Measurements from ENCODE around the gene PARVB.
A peak's percentile ranks its signal among the peaks of the same experiment; 100 is the strongest.

Gene PARVB

DNA sequence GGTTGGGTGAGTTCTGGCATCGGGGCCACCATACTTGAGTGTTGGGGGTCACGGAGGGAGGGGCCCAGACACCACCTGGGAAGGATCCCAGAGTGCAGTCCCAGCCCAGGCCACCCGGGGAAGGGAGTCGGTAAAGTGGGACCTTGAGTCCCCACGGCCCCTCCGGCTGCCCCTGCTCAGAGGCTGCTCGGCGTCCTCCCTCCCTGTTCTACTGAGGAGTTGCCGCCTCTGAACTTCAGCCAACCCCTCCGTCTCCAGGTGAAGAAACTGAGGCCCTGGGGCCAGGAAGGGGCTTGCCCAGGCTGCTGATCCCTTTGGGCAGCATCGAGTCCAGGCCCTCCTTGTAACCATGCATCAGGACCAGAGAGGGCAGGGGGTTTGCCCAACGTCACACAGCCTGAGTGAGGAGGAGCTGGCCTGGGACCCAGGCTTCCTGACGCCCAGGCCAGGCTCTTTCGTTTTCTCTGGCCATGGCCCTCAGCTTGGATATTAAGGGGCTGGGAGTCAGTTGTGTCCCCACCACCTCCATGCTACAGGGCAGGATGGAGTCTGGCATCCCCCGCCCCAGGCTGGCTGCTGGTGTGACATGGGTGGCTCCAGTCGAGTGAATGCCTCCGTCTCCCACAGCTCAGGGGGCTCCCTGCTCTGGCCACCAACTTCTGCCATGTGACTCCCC is 157.9 kb downstream of the PARVB start:
- Histone ChIP-seq H2BK12ac (ENCODE audit: low read length) (peak overlapping the region; percentile 75), H3K4me2 (ENCODE audit: insufficient read depth, low read length, poor library complexity, severe bottlenecking) (no peak overlapping the region), H2BK5ac (ENCODE audit: low read length) (peak overlapping the region; percentile 83), H3K79me1 (ENCODE audit: low read depth, low read length) (no peaks in the 10 kb centered on the region), H4K8ac (ENCODE audit: low read depth, low read length) (no peak overlapping the region), H3K27me3 (ENCODE audit: control insufficient read depth in 3 of 3, insufficient read depth in 3 of 3, low read depth in 1 of 3, low read length in 3 of 3) (peaks cover 0 to 2% (median 0%) of the 10 kb centered on the region in 3 experiments), H2AFZ (ENCODE audit: low read length) (peak overlapping the region; percentile 61), H3K14ac (ENCODE audit: low read length) (peak overlapping the region; percentile 28), H3K36me3 (replicated peaks in 1 of 2; ENCODE audit: control insufficient read depth in 2 of 2, insufficient read depth in 2 of 2, low read length in 2 of 2) (no peaks in the 10 kb centered on the region), H2AK5ac (ENCODE audit: low read depth, low read length) (peak overlapping the region; percentile 89), H3K4ac (ENCODE audit: low read length) (peak overlapping the region; percentile 23), H3K23ac (ENCODE audit: low read depth, low read length, poor library complexity) (no peak overlapping the region), H3K27ac (replicated peaks; ENCODE audit: low read length) (no peak overlapping the region), H2BK15ac (ENCODE audit: low read length) (peak overlapping the region; percentile 95), H3K18ac (ENCODE audit: low read length) (peak overlapping the region; percentile 84), H3K9me3 (replicated peaks in 1 of 2; ENCODE audit: control insufficient read depth in 2 of 2, insufficient read depth in 1 of 2, low read depth in 1 of 2, low read length in 2 of 2) (no peaks in the 10 kb centered on the region), H3K4me1 (ENCODE audit: control insufficient read depth in 2 of 2, insufficient read depth in 1 of 2, low read depth in 1 of 2, low read length in 2 of 2) (peaks cover 3 to 14% of the 10 kb centered on the region in 2 donors), H4K91ac (ENCODE audit: low read depth, low read length, poor library complexity) (no peak overlapping the region), H2BK120ac (ENCODE audit: low read depth, low read length) (no peak overlapping the region), H3K9ac (ENCODE audit: low read depth, low read length, poor library complexity) (peak overlapping the region; percentile 7), H3K4me3 (ENCODE audit: low read length in 2 of 2) (no peak overlapping the region)
- DNase-seq (ENCODE audit: low spot score), result no peak
- no CpG with 5 or more reads among the region's 17 CpGs for WGBS, 2 donors (ENCODE audit: extremely low coverage in 2 of 2, insufficient read length in 2 of 2, insufficient replicate concordance in 1 of 2)

DNA sequence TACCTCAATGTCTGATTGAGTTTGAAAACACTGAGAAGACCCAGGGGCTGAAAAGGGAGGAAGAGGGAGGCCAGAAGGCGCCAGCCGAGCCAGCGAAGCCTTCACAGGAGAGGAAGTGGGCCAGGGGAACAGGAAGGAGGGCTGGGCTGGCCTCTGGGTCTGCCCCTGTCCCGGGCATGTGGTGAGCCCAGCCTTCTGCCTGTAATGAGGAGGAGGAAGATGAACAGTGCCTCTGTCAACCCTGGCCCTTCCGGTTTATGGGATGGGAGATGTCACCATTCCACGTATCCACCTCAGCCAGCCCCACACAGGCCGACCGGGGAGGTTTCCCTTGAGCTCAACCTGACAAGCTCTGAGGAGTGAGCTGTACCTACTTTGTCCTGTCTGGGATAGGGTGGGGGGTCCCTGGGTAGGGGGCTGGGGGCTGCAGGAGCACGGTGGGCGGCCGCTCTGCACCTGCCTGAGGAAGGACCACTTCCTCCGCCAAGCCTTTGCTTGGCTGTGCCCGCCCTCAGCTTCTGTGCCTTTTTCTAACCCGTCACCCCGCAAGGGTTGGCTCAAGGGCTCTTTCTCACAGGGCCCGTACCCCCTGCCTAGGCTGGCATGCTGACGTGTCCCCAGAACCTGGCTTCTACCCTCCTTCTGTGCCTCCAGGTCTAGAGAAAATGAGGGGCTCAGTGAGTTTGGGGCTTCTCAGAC is 158.6 kb downstream of the PARVB start:
- Histone ChIP-seq H3K79me1 (ENCODE audit: low read depth, low read length) (no peaks in the 10 kb centered on the region), H2AK5ac (ENCODE audit: low read depth, low read length) (peak overlapping the region; percentile 89), H3K14ac (ENCODE audit: low read length) (peak overlapping the region; percentile 28), H3K4ac (ENCODE audit: low read length) (peak overlapping the region; percentile 17), H2AFZ (ENCODE audit: low read length) (no peak overlapping the region), H3K9me3 (replicated peaks in 1 of 2; ENCODE audit: control insufficient read depth in 2 of 2, insufficient read depth in 1 of 2, low read depth in 1 of 2, low read length in 2 of 2) (no peaks in the 10 kb centered on the region), H3K27me3 (ENCODE audit: control insufficient read depth in 3 of 3, insufficient read depth in 3 of 3, low read depth in 1 of 3, low read length in 3 of 3) (peaks cover 0 to 2% (median 0%) of the 10 kb centered on the region in 3 experiments), H2BK5ac (ENCODE audit: low read length) (no peak overlapping the region), H4K8ac (ENCODE audit: low read depth, low read length) (no peak overlapping the region), H2BK15ac (ENCODE audit: low read length) (peak overlapping the region; percentile 95), H4K91ac (ENCODE audit: low read depth, low read length, poor library complexity) (no peak overlapping the region), H3K4me1 (ENCODE audit: control insufficient read depth in 2 of 2, insufficient read depth in 1 of 2, low read depth in 1 of 2, low read length in 2 of 2) (peaks cover 3 to 14% of the 10 kb centered on the region in 2 donors), H3K9ac (ENCODE audit: low read depth, low read length, poor library complexity) (peak overlapping the region; percentile 7), H3K23ac (ENCODE audit: low read depth, low read length, poor library complexity) (peak overlapping the region; percentile 51), H3K27ac (replicated peaks; ENCODE audit: low read length) (no peak overlapping the region), H2BK12ac (ENCODE audit: low read length) (peak overlapping the region; percentile 75), H2BK120ac (ENCODE audit: low read depth, low read length) (no peak overlapping the region), H3K4me2 (ENCODE audit: insufficient read depth, low read length, poor library complexity, severe bottlenecking) (no peak overlapping the region), H3K36me3 (replicated peaks in 1 of 2; ENCODE audit: control insufficient read depth in 2 of 2, insufficient read depth in 2 of 2, low read length in 2 of 2) (no peaks in the 10 kb centered on the region), H3K18ac (ENCODE audit: low read length) (peak overlapping the region; percentile 84), H3K4me3 (ENCODE audit: low read length in 2 of 2) (no peak overlapping the region)
- DNase-seq (ENCODE audit: low spot score), result no peak
- no CpG with 5 or more reads among the region's 17 CpGs for WGBS, 2 donors (ENCODE audit: extremely low coverage in 2 of 2, insufficient read length in 2 of 2, insufficient replicate concordance in 1 of 2)

DNA sequence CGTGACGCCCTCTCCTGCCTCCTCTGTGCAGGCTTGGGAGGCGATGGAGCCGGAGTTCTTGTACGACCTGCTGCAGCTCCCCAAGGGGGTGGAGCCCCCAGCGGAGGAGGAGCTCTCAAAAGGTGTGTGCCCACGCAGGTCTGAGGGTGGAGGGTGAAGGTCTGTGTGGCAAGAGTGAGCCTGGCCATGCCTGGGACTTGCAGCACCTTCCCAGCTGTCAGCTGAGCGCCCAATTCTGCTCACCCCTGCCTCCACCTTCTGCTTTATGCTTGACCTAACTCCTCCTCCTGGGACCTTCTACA is 159.1 kb downstream of the PARVB start:
- Histone ChIP-seq H2AK5ac (ENCODE audit: low read depth, low read length) (peak overlapping the region; percentile 89), H3K79me1 (ENCODE audit: low read depth, low read length) (no peaks in the 10 kb centered on the region), H2BK120ac (ENCODE audit: low read depth, low read length) (no peak overlapping the region), H2BK5ac (ENCODE audit: low read length) (no peak overlapping the region), H4K8ac (ENCODE audit: low read depth, low read length) (no peak overlapping the region), H3K4me2 (ENCODE audit: insufficient read depth, low read length, poor library complexity, severe bottlenecking) (no peak overlapping the region), H3K4me3 (ENCODE audit: low read length in 2 of 2) (no peak overlapping the region), H2BK12ac (ENCODE audit: low read length) (peak overlapping the region; percentile 34), H3K23ac (ENCODE audit: low read depth, low read length, poor library complexity) (peak overlapping the region; percentile 51), H3K27ac (replicated peaks; ENCODE audit: low read length) (no peak overlapping the region), H4K91ac (ENCODE audit: low read depth, low read length, poor library complexity) (no peak overlapping the region), H3K9me3 (replicated peaks in 1 of 2; ENCODE audit: control insufficient read depth in 2 of 2, insufficient read depth in 1 of 2, low read depth in 1 of 2, low read length in 2 of 2) (no peaks in the 10 kb centered on the region), H3K4ac (ENCODE audit: low read length) (peak overlapping the region; percentile 17), H2AFZ (ENCODE audit: low read length) (no peak overlapping the region), H3K9ac (ENCODE audit: low read depth, low read length, poor library complexity) (no peak overlapping the region), H3K18ac (ENCODE audit: low read length) (peak overlapping the region; percentile 67), H3K36me3 (replicated peaks in 1 of 2; ENCODE audit: control insufficient read depth in 2 of 2, insufficient read depth in 2 of 2, low read length in 2 of 2) (no peaks in the 10 kb centered on the region), H3K4me1 (ENCODE audit: control insufficient read depth in 2 of 2, insufficient read depth in 1 of 2, low read depth in 1 of 2, low read length in 2 of 2) (peaks cover 3 to 14% of the 10 kb centered on the region in 2 donors), H3K14ac (ENCODE audit: low read length) (no peak overlapping the region), H2BK15ac (ENCODE audit: low read length) (peak overlapping the region; percentile 95), H3K27me3 (ENCODE audit: control insufficient read depth in 3 of 3, insufficient read depth in 3 of 3, low read depth in 1 of 3, low read length in 3 of 3) (peaks cover 0 to 2% (median 0%) of the 10 kb centered on the region in 3 experiments)
- WGBS, 2 donors (ENCODE audit: extremely low coverage in 2 of 2, insufficient read length in 2 of 2, insufficient replicate concordance in 1 of 2), result no CpG with 5 or more reads among the region's 8 CpGs
- DNase-seq (ENCODE audit: low spot score), result no peak

DNA sequence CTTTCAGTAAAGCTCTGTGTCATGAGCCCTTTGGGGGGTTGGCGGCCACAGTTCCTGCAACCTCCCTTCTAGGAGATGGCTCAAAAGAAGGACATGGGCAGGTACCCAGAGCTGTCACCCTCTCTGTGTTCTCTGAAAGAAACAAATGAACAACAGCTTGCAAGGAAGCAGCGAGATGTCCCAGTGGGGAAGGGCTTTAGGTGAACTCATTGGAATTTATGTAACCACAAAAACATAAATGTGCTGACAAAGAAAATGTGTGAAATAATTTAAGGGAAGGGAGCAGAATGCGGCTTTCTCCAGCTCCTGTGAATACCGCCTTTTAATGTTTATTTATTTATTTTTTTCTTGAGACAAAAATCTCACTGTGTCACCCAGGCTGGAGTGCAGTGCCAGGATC is 159.9 kb downstream of the PARVB start:
- H3K14ac ChIP-seq (ENCODE audit: low read length), result no peak overlapping the region
- no CpG with 5 or more reads among the region's 4 CpGs for WGBS, 2 donors (ENCODE audit: extremely low coverage in 2 of 2, insufficient read length in 2 of 2, insufficient replicate concordance in 1 of 2)
- no peak overlapping the region for H2BK120ac ChIP-seq (ENCODE audit: low read depth, low read length)

More for the DNA sequence above, 159.9 kb downstream of the PARVB start:
- Histone ChIP-seq H3K36me3 (replicated peaks in 1 of 2; ENCODE audit: control insufficient read depth in 2 of 2, insufficient read depth in 2 of 2, low read length in 2 of 2) (no peaks in the 10 kb centered on the region), H3K27me3 (ENCODE audit: control insufficient read depth in 3 of 3, insufficient read depth in 3 of 3, low read depth in 1 of 3, low read length in 3 of 3) (peaks cover 0 to 3% (median 0%) of the 10 kb centered on the region in 3 experiments), H4K8ac (ENCODE audit: low read depth, low read length) (no peak overlapping the region), H3K4me3 (ENCODE audit: low read length in 2 of 2) (no peak overlapping the region), H2BK15ac (ENCODE audit: low read length) (peak overlapping the region; percentile 95), H3K27ac (replicated peaks; ENCODE audit: low read length) (no peak overlapping the region), H3K9ac (ENCODE audit: low read depth, low read length, poor library complexity) (no peak overlapping the region), H3K4me1 (ENCODE audit: control insufficient read depth in 2 of 2, insufficient read depth in 1 of 2, low read depth in 1 of 2, low read length in 2 of 2) (peaks cover 3 to 14% of the 10 kb centered on the region in 2 donors), H3K79me1 (ENCODE audit: low read depth, low read length) (no peaks in the 10 kb centered on the region), H2BK5ac (ENCODE audit: low read length) (no peak overlapping the region), H3K4ac (ENCODE audit: low read length) (no peak overlapping the region), H3K4me2 (ENCODE audit: insufficient read depth, low read length, poor library complexity, severe bottlenecking) (no peak overlapping the region), H4K91ac (ENCODE audit: low read depth, low read length, poor library complexity) (no peak overlapping the region), H3K18ac (ENCODE audit: low read length) (peak overlapping the region; percentile 56), H2AFZ (ENCODE audit: low read length) (no peak overlapping the region), H3K23ac (ENCODE audit: low read depth, low read length, poor library complexity) (no peak overlapping the region), H2BK12ac (ENCODE audit: low read length) (no peak overlapping the region), H2AK5ac (ENCODE audit: low read depth, low read length) (peak overlapping the region; percentile 89), H3K9me3 (replicated peaks in 1 of 2; ENCODE audit: control insufficient read depth in 2 of 2, insufficient read depth in 1 of 2, low read depth in 1 of 2, low read length in 2 of 2) (no peaks in the 10 kb centered on the region)
- no peak for DNase-seq (ENCODE audit: low spot score)

Data from neuronal stem cell (in vitro differentiated cells).